Testis (tissue), 3 donors: Measurements from ENCODE around the gene MT4. TPM values are rescaled to one million over a fixed set of nuclear protein-coding genes. Genes with fewer than 3 reads are reported as not detected.

ENCODE experiments used
- DNase-seq: peaks from one replicate; pipeline ENCODE4 v3.0.0-alpha.2; 2019
- H3K27ac ChIP-seq, 2 donors: fragments of 200-600 bp; sonication (generic); one replicate each; pipeline ENCODE4 v1.5.1; 2019
- H3K27me3 ChIP-seq: fragments of 200-600 bp; sonication (generic); one replicate; pipeline ENCODE4 v1.5.1; 2019
- H3K36me3 ChIP-seq: fragments of 200-600 bp; sonication (generic); one replicate; pipeline ENCODE4 v1.5.1; 2017; ENCODE audit warnings: low read depth; ENCODE audit errors: missing control alignments
- H3K4me1 ChIP-seq: fragments of 200-600 bp; sonication (generic); one replicate; pipeline ENCODE4 v1.5.1; 2019
- H3K4me3 ChIP-seq, 2 donors: fragments of 200-600 bp; sonication (generic); one replicate each; pipeline ENCODE4 v1.5.1; 2017 to 2019
- H3K9me3 ChIP-seq: fragments of 200-600 bp; sonication (generic); one replicate; pipeline ENCODE4 v1.5.1; 2017
- POLR2A ChIP-seq: fragments of 450-650 bp; IDR thresholded peaks from one replicate; pipeline ENCODE4 v1.6.1; 2017; ENCODE audit warnings: antibody characterized with exemption, mild to moderate bottlenecking, moderate library complexity
- WGBS, 2 donors: methylation state at CpG; one replicate each; pipeline ENCODE4 v1.1.5; 2018; 5-methylcytosine and 5-hydroxymethylcytosine counted together
- intact Hi-C: fragments of 100-400 bp; cut with DNase I; formaldehyde crosslinking; loops from one replicate; pipeline ENCODE4 v1.15.1; 2023; ENCODE audit warnings: low total_unique reads
- polyA plus RNA-seq: library from polyadenylated mRNA; stranded (reverse); fragments of 350-450 nt; fragmentation: Illumina TruSeq; extraction: RNeasy Lipid Tissue Mini Kit (QIAGEN cat#74804); gene quantifications from one replicate; pipeline ENCODE4 v1.2.3, GENCODE V29; 2014; ENCODE audit warnings: low read depth, low replicate concordance; ENCODE audit not compliant: insufficient read depth
- total RNA-seq, 2 donors: library from RNA; depleted of rRNA; stranded (reverse); fragments of >200 nt; gene quantifications; one replicate each; pipeline ENCODE4 v1.2.3, GENCODE V29; 2016
- TF ChIP-seq, protein P1 (sequence below), 3 experiments: fragments of 450-650 bp in 2 of 3; fragments of 200-600 bp in 1 of 3; sonication (generic) in 1 of 3; IDR thresholded peaks; one replicate each; pipeline ENCODE4 v1.5.1; 2016 to 2019; ENCODE audit warnings: antibody characterized with exemption in 3 of 3, mild to moderate bottlenecking in 2 of 3, moderate library complexity in 1 of 3

The MT4 gene
- total and polyA plus RNA-seq, 3 donors from 2014 or later = 2.3 TPM; not detected in 2

DNA sequence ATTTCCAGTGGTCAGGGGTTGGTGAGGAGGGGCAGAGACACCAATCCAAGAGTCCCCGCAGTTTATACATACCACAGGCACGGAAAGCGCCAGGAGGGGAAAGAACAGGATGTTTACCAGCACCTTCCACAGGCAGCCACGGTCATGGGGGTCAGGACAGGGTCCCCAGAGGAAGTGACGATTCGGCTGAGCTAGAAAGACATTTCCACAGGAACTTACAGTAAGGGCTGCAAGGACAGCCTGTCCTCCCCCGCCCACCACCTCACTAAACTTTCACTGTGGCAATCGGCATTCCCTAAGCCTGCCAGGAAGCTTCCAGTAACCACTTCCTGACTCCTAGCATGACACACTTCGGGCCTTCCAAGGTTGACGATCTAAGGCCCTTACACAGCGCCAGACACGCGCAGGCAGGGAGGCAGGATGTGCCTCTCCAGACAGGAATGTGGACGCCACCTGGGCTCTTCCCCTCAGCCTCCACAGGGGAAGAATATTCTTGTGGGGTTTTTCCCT, 42.3 kb downstream of the MT4 start:
- Histone ChIP-seq H3K4me1 (peaks cover 38% of the 10 kb centered on the region), H3K9me3 (no peaks in the 10 kb centered on the region), H3K4me3 (no peak overlapping the region), H3K36me3 (no peaks in the 10 kb centered on the region), H3K27ac (peak overlapping the region; percentile 85 to 86), H3K27me3 (no peaks in the 10 kb centered on the region)
- WGBS, 2 donors = 40 to 47% methylated on average over 10 to 14 of the region's 14 CpGs
- peak; percentile 83 for DNase-seq
- intact Hi-C loops = no loop called here
- TF ChIP-seq, protein P1, sequence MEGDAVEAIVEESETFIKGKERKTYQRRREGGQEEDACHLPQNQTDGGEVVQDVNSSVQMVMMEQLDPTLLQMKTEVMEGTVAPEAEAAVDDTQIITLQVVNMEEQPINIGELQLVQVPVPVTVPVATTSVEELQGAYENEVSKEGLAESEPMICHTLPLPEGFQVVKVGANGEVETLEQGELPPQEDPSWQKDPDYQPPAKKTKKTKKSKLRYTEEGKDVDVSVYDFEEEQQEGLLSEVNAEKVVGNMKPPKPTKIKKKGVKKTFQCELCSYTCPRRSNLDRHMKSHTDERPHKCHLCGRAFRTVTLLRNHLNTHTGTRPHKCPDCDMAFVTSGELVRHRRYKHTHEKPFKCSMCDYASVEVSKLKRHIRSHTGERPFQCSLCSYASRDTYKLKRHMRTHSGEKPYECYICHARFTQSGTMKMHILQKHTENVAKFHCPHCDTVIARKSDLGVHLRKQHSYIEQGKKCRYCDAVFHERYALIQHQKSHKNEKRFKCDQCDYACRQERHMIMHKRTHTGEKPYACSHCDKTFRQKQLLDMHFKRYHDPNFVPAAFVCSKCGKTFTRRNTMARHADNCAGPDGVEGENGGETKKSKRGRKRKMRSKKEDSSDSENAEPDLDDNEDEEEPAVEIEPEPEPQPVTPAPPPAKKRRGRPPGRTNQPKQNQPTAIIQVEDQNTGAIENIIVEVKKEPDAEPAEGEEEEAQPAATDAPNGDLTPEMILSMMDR (IDR thresholded peaks at IDR 0.05) = no peak
- TF ChIP-seq POLR2A = no peak

DNA sequence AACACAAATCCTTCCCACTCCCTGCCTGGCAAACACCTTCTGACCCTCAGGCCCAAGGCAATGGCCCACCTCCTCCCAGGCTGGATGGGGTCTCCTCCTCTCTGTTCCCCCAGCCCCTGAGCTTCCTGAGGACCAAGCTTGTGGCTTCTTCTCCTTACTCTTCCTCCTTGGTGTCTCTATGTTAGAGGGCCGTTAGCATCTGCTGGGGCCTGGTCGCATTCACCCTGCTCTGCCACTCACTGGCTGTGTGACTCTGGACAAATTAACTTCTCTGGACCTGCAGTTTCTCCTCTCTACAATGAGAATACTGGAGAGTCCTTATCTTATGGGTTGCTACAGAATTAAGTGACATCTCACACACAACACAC, 42.8 kb downstream of the MT4 start:
- TF ChIP-seq POLR2A = no peak
- TF ChIP-seq, protein P1 (IDR thresholded peaks at IDR 0.05) = no peak
- 38 to 40% methylated on average over 2 of the region's 2 CpGs for WGBS, 2 donors
- DNase-seq = no peak
- Histone ChIP-seq H3K36me3 (no peaks in the 10 kb centered on the region), H3K4me3 (peak overlapping the region; percentile 38 to 54), H3K4me1 (peaks cover 38% of the 10 kb centered on the region), H3K27ac (peak overlapping the region; percentile 85 to 86), H3K27me3 (no peaks in the 10 kb centered on the region), H3K9me3 (no peaks in the 10 kb centered on the region)
- intact Hi-C loops = no loop called here

GRCh38 chr16:56608043-56608875, 43.4 kb downstream of the MT4 start, which contains the start of gene MT2A:
Gene MT2A (plus strand): TSS chr16:56608584. CDS start chr16:56608656, 72 bp downstream.
- Histone ChIP-seq H3K4me1 (peaks cover 38% of the 10 kb centered on the region), H3K27me3 (no peaks in the 10 kb centered on the region), H3K9me3 (no peaks in the 10 kb centered on the region), H3K27ac (peak within 1 kb of the TSS; percentile 85 to 86), H3K36me3 (no peaks in the 10 kb centered on the region), H3K4me3 (peak within 1 kb of the TSS; percentile 38 to 54)
- WGBS, 2 donors = 4 to 25% methylated on average over 14 to 53 of the region's 62 CpGs
- intact Hi-C loops = no loop called here
- DNase-seq = peak; percentile 96
- no peak for TF ChIP-seq POLR2A
- TF ChIP-seq, protein P1 (IDR thresholded peaks at IDR 0.05) = no peak

DNA sequence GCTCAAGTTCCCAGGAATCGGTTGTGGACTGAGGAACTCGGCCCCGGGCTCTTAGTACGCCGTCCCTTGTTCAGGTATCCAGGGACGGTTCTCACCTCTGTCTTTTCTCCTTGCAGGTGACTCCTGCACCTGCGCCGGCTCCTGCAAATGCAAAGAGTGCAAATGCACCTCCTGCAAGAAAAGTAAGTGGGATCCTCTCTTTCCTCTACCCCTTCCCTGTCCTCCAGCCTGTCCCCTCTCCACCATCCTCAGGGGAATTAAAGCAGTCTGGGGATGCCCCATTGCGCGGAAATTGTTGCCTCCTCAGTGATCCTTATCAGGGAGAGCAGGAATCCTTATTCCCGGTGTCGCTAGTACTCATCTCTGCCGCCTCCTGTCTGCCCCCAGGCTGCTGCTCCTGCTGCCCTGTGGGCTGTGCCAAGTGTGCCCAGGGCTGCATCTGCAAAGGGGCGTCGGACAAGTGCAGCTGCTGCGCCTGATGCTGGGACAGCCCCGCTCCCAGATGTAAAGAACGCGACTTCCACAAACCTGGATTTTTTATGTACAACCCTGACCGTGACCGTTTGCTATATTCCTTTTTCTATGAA, 44.1 kb downstream of the MT4 start:
- H3K9me3 ChIP-seq = no peaks in the 10 kb centered on the region
- intact Hi-C loops = no loop called here
- no peak for DNase-seq
- peak overlapping the region; percentile 38 to 54 for H3K4me3 ChIP-seq
- TF ChIP-seq, protein P1 (IDR thresholded peaks at IDR 0.05) = no peak
- no peak for TF ChIP-seq POLR2A
- peaks cover 38% of the 10 kb centered on the region for H3K4me1 ChIP-seq
- no peaks in the 10 kb centered on the region for H3K36me3 ChIP-seq
- 1 to 2% methylated on average over 16 to 21 of the region's 21 CpGs for WGBS, 2 donors
- peak overlapping the region; percentile 85 to 86 for H3K27ac ChIP-seq
- H3K27me3 ChIP-seq = no peaks in the 10 kb centered on the region
